ENCODE data around the gene RET. TPM values are rescaled to one million over a fixed set of nuclear protein-coding genes. Genes with fewer than 3 reads are reported as not detected.

The RET gene
- total and polyA plus RNA-seq, 2 of the 13 experiments (the other 11 are each of a cell fraction or from before 2014, with no cell fraction given) = 0.02 TPM; not detected in 1

DNA sequence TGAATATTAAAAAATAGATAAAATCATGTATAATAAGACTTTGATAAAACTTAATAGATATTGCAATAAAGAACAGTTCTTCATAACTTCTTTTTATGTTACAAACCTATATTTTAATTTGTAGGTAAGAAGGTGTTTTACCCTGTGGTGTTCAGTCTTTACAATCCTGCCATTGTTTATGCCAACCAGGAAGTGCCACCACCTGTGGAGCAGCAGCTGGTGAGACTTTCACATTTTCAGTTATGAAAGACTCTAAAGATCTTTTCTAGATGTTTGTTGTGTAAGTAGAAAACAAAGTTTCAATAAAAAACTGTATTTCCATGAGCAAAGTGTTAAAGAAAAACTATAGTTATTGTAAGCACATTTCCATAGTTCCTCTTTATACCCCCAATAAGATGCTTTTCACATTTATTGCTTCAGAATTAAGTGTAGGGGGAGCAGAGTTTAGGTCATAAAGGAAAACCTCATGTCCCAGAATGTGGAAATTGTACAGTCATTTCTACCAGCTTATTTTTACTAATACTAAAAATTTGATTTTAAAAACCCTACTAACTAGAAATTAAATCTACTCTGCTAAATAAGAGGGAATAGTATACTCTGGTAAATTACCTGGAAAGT is 90.1 kb downstream of the RET start:
- ChIA-PET POLR2A (no interaction called here), CTCF (ENCODE audit: low intra/inter-chr PET ratio, low total read pairs) (no interaction called here)
- no peak for ATAC-seq
- Histone ChIP-seq H3K79me2 (ENCODE audit: insufficient read depth, low read length) (no peaks in the 10 kb centered on the region), H3K27ac (ENCODE audit: extremely low read length, insufficient read depth, low read length) (no peak overlapping the region), H3K9ac (ENCODE audit: insufficient read depth, low read depth, low read length) (no peak overlapping the region), H3K27me3 (ENCODE audit: control insufficient read depth in 1 of 2, insufficient read depth in 2 of 2, low read length in 2 of 2) (no peaks in the 10 kb centered on the region), H3K36me3 (replicated peaks in 1 of 2; ENCODE audit: control insufficient read depth in 1 of 2, insufficient read depth in 2 of 2, low read length in 2 of 2) (no peaks in the 10 kb centered on the region; a peak in 1 of 5 replicates), H3K9me3 (ENCODE audit: low read length) (no peaks in the 10 kb centered on the region), H3K4me3 (replicated peaks in 1 of 3; ENCODE audit: insufficient read depth in 1 of 3, low read depth in 2 of 3, low read length in 3 of 3) (no peak overlapping the region), H4K20me1 (ENCODE audit: insufficient read depth, low read length) (no peaks in the 10 kb centered on the region), H2AFZ (ENCODE audit: low read length) (no peak overlapping the region), H3K4me2 (ENCODE audit: low read depth, low read length) (no peak overlapping the region), H3K4me1 (ENCODE audit: insufficient read depth, low read length) (no peaks in the 10 kb centered on the region)
- in situ Hi-C loops (cut with HindIII; ENCODE audit: extremely low pct_ligation_motif_present, low pct_unique_long_range_greater_than_20kb) (no loop called here), intact Hi-C loops (cut with micrococcal nuclease; ENCODE audit: unreplicated experiment) (no loop called here)
- no peak for TF ChIP-seq ZNF33B (CRISPR knock-in tag; IDR thresholded peaks at IDR 0.05)
- no peak for TF ChIP-seq RFX1 (IDR thresholded peaks at IDR 0.05)
- TF ChIP-seq BHLHE40 (IDR thresholded peaks at IDR 0.05; ENCODE audit: low read length) = no peak
- no peak for TF ChIP-seq BRCA1 (CRISPR knock-in tag; IDR thresholded peaks at IDR 0.05)
- no peak for TF ChIP-seq ZFP37 (CRISPR knock-in tag; IDR thresholded peaks at IDR 0.05; ENCODE audit: borderline replicate concordance)
- no peak for TF ChIP-seq NFYC (CRISPR knock-in tag; IDR thresholded peaks at IDR 0.05)
- TF ChIP-seq TCF12 (IDR thresholded peaks at IDR 0.05) = no peak
- TF ChIP-seq TCF12 (CRISPR knock-in tag; IDR thresholded peaks at IDR 0.05) = no peak
- no peak for TF ChIP-seq ZNF3 (CRISPR knock-in tag; IDR thresholded peaks at IDR 0.05)
- TF ChIP-seq ZBTB7A (CRISPR knock-in tag; IDR thresholded peaks at IDR 0.05) = no peak
- TF ChIP-seq KDM2A (CRISPR knock-in tag; IDR thresholded peaks at IDR 0.05; ENCODE audit: borderline replicate concordance, low read depth) = no peak
- TF ChIP-seq, protein P1, sequence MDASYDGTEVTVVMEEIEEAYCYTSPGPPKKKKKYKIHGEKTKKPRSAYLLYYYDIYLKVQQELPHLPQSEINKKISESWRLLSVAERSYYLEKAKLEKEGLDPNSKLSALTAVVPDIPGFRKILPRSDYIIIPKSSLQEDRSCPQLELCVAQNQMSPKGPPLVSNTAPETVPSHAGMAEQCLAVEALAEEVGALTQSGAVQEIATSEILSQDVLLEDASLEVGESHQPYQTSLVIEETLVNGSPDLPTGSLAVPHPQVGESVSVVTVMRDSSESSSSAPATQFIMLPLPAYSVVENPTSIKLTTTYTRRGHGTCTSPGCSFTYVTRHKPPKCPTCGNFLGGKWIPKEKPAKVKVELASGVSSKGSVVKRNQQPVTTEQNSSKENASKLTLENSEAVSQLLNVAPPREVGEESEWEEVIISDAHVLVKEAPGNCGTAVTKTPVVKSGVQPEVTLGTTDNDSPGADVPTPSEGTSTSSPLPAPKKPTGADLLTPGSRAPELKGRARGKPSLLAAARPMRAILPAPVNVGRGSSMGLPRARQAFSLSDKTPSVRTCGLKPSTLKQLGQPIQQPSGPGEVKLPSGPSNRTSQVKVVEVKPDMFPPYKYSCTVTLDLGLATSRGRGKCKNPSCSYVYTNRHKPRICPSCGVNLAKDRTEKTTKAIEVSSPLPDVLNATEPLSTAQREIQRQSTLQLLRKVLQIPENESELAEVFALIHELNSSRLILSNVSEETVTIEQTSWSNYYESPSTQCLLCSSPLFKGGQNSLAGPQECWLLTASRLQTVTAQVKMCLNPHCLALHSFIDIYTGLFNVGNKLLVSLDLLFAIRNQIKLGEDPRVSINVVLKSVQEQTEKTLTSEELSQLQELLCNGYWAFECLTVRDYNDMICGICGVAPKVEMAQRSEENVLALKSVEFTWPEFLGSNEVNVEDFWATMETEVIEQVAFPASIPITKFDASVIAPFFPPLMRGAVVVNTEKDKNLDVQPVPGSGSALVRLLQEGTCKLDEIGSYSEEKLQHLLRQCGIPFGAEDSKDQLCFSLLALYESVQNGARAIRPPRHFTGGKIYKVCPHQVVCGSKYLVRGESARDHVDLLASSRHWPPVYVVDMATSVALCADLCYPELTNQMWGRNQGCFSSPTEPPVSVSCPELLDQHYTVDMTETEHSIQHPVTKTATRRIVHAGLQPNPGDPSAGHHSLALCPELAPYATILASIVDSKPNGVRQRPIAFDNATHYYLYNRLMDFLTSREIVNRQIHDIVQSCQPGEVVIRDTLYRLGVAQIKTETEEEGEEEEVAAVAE (CRISPR knock-in tag; IDR thresholded peaks at IDR 0.05; ENCODE audit: borderline replicate concordance) = no peak
- TF ChIP-seq, protein P2, sequence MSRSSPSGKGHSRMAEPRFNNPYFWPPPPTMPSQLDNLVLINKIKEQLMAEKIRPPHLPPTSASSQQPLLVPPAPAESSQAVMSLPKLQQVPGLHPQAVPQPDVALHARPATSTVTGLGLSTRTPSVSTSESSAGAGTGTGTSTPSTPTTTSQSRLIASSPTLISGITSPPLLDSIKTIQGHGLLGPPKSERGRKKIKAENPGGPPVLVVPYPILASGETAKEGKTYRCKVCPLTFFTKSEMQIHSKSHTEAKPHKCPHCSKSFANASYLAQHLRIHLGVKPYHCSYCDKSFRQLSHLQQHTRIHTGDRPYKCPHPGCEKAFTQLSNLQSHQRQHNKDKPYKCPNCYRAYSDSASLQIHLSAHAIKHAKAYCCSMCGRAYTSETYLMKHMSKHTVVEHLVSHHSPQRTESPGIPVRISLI (CRISPR knock-in tag; IDR thresholded peaks at IDR 0.05; ENCODE audit: borderline replicate concordance) = no peak
- no peak for TF ChIP-seq GATAD1 (CRISPR knock-in tag; IDR thresholded peaks at IDR 0.05)
- TF ChIP-seq ZNF670 (CRISPR knock-in tag; IDR thresholded peaks at IDR 0.05; ENCODE audit: borderline replicate concordance) = no peak
- TF ChIP-seq NFE2L2 (IDR thresholded peaks at IDR 0.05; ENCODE audit: low read length) = no peak
- TF ChIP-seq RAD21 (CRISPR knock-in tag; IDR thresholded peaks at IDR 0.05) = no peak
- no peak for TF ChIP-seq TEAD2 (CRISPR knock-in tag; IDR thresholded peaks at IDR 0.05)
- no peak for TF ChIP-seq SOX6 (IDR thresholded peaks at IDR 0.05)
- TF ChIP-seq SOX6 (CRISPR knock-in tag; IDR thresholded peaks at IDR 0.05) = no peak
- no peak for FAIRE-seq
- DNase-seq (ENCODE audit: low spot score) = no peak
- BruUV-seq (replicated peaks) = no TSS peak

Data from HepG2 (cell line).